ENCODE results near the gene ARID5B. TPM values are rescaled to one million over a fixed set of nuclear protein-coding genes. Genes with fewer than 3 reads are reported as not detected.

ARID5B gene
- polyA plus RNA-seq, 3 donors = 48.6 to 56.9 (median 53.0) TPM

DNA sequence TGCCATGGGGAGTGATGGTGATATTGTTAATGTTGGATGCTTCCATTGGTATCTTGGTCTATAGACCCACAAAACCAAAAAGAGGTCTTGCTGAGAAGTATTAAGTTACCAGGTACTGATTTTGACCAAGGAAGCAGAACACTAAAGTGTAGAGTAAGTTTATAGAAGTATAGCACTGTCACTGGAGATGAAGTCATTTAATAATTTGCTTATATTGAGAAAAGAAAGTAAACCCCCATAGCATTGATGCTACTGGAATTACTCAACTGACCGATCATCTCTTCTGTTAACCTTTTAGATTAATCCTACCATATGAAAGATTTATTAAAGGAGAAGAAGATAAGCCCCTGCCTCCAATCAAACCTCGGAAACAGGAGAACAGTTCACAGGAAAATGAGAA is 183.9 kb downstream of the ARID5B start:
- DNase-seq (ENCODE audit: low read depth in 3 of 3, low spot score in 2 of 3) = no peak

GRCh38 chr10:62085821-62086220 is 184.3 kb downstream of the ARID5B start:
- no peak for DNase-seq (ENCODE audit: low read depth in 3 of 3, low spot score in 2 of 3)

GRCh38 chr10:62087329-62087728 is 185.8 kb downstream of the ARID5B start:
- DNase-seq (ENCODE audit: low read depth in 3 of 3, low spot score in 2 of 3) = no peak

- no peak for DNase-seq (ENCODE audit: low read depth in 3 of 3, low spot score in 2 of 3)
Observed at GRCh38 chr10:62088786-62089185, 187.3 kb downstream of the ARID5B start.

DNA sequence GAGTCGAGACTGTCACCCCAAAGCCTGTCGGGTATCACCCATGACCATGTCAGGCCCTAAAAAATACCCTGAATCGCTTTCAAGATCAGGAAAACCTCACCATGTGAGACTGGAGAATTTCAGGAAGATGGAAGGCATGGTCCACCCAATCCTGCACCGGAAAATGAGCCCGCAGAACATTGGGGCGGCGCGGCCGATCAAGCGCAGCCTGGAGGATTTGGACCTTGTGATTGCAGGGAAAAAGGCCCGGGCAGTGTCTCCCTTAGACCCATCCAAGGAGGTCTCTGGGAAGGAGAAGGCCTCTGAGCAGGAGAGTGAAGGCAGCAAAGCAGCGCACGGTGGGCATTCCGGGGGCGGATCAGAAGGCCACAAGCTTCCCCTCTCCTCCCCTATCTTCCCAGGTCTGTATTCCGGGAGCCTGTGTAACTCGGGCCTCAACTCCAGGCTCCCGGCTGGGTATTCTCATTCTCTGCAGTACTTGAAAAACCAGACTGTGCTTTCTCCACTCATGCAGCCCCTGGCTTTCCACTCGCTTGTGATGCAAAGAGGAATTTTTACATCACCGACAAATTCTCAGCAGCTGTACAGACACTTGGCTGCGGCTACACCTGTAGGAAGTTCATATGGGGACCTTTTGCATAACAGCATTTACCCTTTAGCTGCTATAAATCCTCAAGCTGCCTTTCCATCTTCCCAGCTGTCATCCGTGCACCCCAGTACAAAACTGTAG is 191.0 kb downstream of the ARID5B start:
- no peak for DNase-seq (ENCODE audit: low read depth in 3 of 3, low spot score in 2 of 3)

DNA sequence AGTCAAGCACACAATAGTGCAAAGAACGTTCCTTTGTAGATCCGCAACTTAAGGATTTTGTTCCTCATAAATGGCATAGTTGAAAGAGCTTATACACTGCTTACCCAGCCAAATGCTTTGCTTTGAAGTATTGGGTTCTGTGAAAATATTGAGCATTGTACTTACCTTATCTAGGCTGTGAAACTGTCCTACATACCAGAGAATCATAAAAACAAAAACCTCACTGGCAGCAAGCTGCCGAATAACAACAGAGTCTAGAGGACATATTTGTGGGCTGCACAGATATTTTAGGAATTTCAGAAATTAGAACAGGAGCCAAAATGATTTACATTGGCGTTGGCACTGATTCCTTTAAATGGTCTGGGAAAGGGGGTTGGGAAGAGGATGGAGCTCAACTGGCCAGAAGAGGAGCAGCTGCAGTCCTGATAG is 192.4 kb downstream of the ARID5B start:
- DNase-seq (ENCODE audit: low read depth in 3 of 3, low spot score in 2 of 3) = no peak

DNA sequence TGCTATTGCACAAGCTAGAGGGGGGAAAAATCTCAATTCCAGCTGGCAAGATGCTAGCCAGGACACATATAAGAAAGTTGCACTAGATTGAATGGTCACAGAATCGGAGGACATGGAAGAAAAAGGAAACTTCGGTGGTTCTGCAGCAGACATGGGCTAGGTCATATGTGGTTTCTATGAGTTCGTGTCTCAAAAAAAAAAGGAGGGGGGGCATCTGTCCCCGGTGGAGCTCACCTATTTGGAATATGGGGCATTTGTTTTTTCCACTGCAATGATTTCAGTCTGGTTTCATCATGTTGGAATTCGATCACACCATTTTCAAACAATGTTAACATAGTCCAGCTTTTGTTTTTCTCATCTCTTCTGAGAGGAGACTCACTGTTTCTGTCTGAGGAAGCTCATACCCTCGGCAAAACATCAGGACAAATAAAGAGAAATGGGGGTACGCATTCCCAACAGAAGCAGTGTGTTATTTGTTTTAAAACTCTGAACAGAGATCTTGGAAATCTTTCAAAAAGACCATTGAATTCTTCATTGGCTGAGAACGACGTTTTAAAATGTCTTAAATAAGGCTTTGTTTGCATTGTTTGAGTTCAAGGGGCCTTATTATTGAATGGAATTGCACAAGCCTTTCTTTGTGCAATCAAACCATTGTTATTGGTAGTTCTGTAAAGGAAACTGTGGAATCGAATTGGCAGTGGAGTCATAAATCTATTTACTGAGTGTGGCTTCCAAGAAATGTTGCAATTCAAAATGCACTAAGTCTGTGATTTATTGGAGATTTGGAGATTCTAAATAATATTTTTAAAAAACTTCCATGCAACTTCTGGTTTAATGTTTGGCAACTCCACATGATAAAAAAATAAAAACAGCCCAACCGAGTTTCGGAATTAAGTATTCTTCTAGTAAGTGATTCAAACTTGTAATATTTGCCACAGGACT is 194.0 kb downstream of the ARID5B start:
- no peak for DNase-seq (ENCODE audit: low read depth in 3 of 3, low spot score in 2 of 3)

- no peak for DNase-seq (ENCODE audit: low read depth in 3 of 3, low spot score in 2 of 3)
Observed at GRCh38 chr10:62096256-62096933, 194.9 kb downstream of the ARID5B start.

GRCh38 chr10:62098278-62099121 is 197.0 kb downstream of the ARID5B start:
- DNase-seq (ENCODE audit: low read depth in 3 of 3, low spot score in 2 of 3) = no peak

- no peak for DNase-seq (ENCODE audit: low read depth in 3 of 3, low spot score in 2 of 3)
Observed at GRCh38 chr10:62099299-62099698, 197.8 kb downstream of the ARID5B start.

DNA sequence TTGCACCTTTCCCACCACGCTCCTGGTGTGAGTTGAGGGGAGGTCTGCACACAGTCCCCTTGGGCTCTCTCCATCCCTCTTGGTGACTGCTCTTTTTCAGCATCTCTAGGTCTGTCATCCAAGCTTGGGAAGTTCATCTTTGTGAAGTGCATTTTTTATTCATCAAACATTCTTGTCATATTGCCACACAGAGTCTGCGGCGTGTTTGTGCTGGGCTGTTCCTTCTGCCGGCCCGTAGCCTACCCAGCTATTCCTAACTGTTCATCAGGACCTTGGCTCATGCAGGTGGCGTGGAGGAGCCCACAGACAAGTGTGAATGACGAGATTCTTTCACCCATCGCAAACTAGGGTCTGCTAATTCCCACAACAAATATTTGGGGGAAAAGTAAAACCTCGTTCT is 202.4 kb downstream of the ARID5B start:
- no peak for DNase-seq (ENCODE audit: low read depth in 3 of 3, low spot score in 2 of 3)

- no peak for DNase-seq (ENCODE audit: low read depth in 3 of 3, low spot score in 2 of 3)
Observed at GRCh38 chr10:62106929-62107519, 205.5 kb downstream of the ARID5B start.

DNA sequence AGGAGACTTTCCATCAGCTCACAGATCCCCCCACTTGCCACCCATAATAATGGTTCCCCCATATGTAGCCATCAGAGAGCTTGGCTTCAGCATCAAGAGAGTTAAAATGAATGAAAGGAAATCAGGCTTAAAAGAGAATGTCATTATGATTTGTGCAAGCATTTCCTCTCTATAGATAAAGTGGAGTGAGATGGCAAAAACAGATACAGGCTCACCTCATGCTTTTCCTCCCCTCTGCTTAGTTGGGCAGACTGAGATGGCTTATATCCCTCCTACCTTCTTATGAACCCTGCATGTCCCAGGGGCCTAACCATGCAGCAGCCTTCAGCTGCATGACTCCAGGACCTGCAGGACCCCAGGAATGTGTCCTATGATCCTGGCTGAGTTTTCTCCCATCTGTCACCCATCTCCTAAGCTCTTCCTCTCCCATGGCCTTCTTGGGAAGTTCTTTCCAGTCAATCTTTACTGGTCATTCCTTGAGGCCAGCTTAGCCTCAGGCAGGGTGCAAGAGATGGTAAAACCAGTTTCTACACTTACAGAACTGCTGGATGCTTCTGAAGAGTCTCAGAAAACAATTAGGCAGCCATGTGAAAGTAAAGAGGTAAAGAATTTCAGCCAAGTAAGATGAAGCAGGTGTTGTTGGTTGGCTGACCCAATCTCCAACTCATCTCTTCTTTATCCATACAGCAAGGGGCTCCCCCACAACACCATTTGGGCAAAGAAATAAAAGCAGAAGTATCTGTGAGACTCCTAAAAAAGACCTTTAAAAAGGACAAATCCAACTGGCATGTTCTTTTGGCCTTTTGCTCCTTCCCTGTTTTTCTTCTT is 207.5 kb downstream of the ARID5B start:
- no peak for DNase-seq (ENCODE audit: low read depth in 3 of 3, low spot score in 2 of 3)

- DNase-seq (ENCODE audit: low read depth in 3 of 3, low spot score in 2 of 3) = no peak
Observed at GRCh38 chr10:62109587-62110293, 208.2 kb downstream of the ARID5B start.

GRCh38 chr10:62112300-62112699 is 210.8 kb downstream of the ARID5B start:
- DNase-seq (ENCODE audit: low read depth in 3 of 3, low spot score in 2 of 3) = no peak

DNA sequence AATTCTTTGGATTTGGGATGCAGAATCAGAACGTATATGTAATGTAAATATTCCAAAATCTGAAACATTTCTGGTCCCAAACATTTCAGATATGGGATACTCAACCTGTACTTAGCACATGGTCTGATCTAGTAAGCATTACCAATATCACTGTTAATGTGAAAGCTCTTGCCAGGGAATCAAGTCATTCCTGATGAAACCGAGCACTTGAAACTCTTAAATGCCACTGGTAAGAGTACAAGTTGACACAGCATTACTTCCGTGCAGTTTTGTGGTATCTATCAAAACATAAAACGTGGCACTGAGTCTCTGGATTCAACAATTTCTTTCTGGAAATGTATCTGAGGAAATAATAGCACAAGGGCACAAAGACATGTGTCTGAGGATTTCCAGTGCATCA is 211.5 kb downstream of the ARID5B start:
- DNase-seq (ENCODE audit: low read depth in 3 of 3, low spot score in 2 of 3) = no peak

DNA sequence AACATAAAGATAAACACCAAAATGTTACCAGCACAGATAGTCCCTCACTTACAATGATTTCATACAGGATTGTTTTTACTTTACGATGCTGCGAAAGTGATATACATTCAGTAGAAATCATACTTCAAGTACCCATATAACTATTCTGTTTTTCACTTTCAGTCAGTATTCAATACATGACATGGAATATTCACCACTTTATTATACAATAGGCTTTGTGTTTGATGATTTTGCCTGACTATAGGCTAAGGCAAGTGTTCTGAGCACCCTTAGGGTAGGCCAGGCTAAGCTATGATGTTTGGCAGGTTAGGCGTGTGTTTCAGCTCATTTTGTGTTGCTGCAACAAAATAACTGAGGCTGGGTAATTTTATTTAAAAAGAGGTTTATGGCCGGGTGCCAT is 212.2 kb downstream of the ARID5B start:
- no peak for DNase-seq (ENCODE audit: low read depth in 3 of 3, low spot score in 2 of 3)

- DNase-seq (ENCODE audit: low read depth in 3 of 3, low spot score in 2 of 3) = no peak
Observed at GRCh38 chr10:62115321-62115720, 213.8 kb downstream of the ARID5B start.
